Endodermal cell (in vitro differentiated cells): Measurements from ENCODE around the gene HSPG2. TPM values are rescaled to one million over a fixed set of nuclear protein-coding genes. Genes with fewer than 3 reads are reported as not detected.

Experiments
- DNase-seq: peaks from one replicate; pipeline ENCODE4 v3.0.0-alpha.2; 2017
- H3K27ac ChIP-seq: 2 replicates; pipeline ENCODE4 v1.5.1; 2013; ENCODE audit warnings: mild to moderate bottlenecking, low read depth, low read length, moderate library complexity
- H3K27me3 ChIP-seq: 2 replicates; pipeline ENCODE4 v1.6.1; 2013; ENCODE audit warnings: mild to moderate bottlenecking, low read length, moderate library complexity; ENCODE audit not compliant: insufficient read depth, control insufficient read depth, poor library complexity, severe bottlenecking
- H3K36me3 ChIP-seq: 2 replicates; pipeline ENCODE4 v1.7.0; 2013; ENCODE audit warnings: mild to moderate bottlenecking, low read length, moderate library complexity; ENCODE audit not compliant: control insufficient read depth, insufficient read depth
- H3K4me1 ChIP-seq: one replicate; pipeline ENCODE4 v1.7.0; 2013; ENCODE audit warnings: low read length; ENCODE audit not compliant: control insufficient read depth, insufficient read depth
- H3K4me3 ChIP-seq: 2 replicates; pipeline ENCODE4 v1.5.1; 2013; ENCODE audit warnings: mild to moderate bottlenecking, low read length, moderate library complexity
- H3K9ac ChIP-seq: 2 replicates; pipeline ENCODE4 v1.6.1; 2013; ENCODE audit warnings: mild to moderate bottlenecking, low read length, moderate library complexity; ENCODE audit not compliant: poor library complexity, severe bottlenecking; ENCODE audit errors: extremely low read depth
- H3K9me3 ChIP-seq: 2 replicates; pipeline ENCODE4 v1.6.1; 2013; ENCODE audit warnings: mild to moderate bottlenecking, low read length, moderate library complexity; ENCODE audit not compliant: control insufficient read depth
- H3K27ac Mint-ChIP-seq: 2 replicates; pipeline ENCODE4 v1.8.0; 2020; ENCODE audit warnings: mixed read lengths
- H3K27me3 Mint-ChIP-seq: 2 replicates; pipeline ENCODE4 v1.8.0; 2021; ENCODE audit warnings: mild to moderate bottlenecking, mixed read lengths; ENCODE audit not compliant: insufficient read depth
- H3K36me3 Mint-ChIP-seq: 2 replicates; pipeline ENCODE4 v1.8.0; 2020; ENCODE audit warnings: low read depth, mixed read lengths
- H3K4me1 Mint-ChIP-seq: 2 replicates; pipeline ENCODE4 v1.8.0; 2020; ENCODE audit warnings: mixed read lengths
- H3K4me3 Mint-ChIP-seq: 2 replicates; pipeline ENCODE4 v1.8.0; 2020; ENCODE audit warnings: mild to moderate bottlenecking, moderate library complexity, mixed read lengths
- H3K9me3 Mint-ChIP-seq: 2 replicates; pipeline ENCODE4 v1.8.0; 2020; ENCODE audit warnings: mild to moderate bottlenecking, mixed read lengths
- CTCF ChIP-seq: fragments of 200-600 bp; sonication (generic); conservative IDR thresholded peaks from 2 replicates; pipeline ENCODE4 v1.5.0; 2021; ENCODE audit warnings: antibody characterized with exemption, mild to moderate bottlenecking
- WGBS, 2 experiments: methylation state at CpG; one replicate each; pipeline versions ENCODE4 v1.1.5 to v1.1.7; 2013; ENCODE audit warnings: missing lambda C conversion rate in 2 of 2, mixed read lengths in 1 of 2; ENCODE audit not compliant: insufficient coverage in 1 of 2, insufficient read length in 1 of 2; 5-methylcytosine and 5-hydroxymethylcytosine counted together
- total RNA-seq, 2 donors: library from RNA; stranded (reverse); fragmentation: NEBNext Ultra II Directional in 1 of 2; extraction: Animal tissue kit (Norgen Biotek cat#: 25700) in 1 of 2; gene quantifications; 2 replicates in 1 of 2; 3 replicates in 1 of 2; pipeline ENCODE4 v1.2.1, GENCODE V29; 2021

HSPG2 gene
- total RNA-seq, 2 donors from 2014 or later = 222 to 227 TPM

GRCh38 chr1:21913258-21913657 lies 23.9 kb downstream of the HSPG2 start:
- no peak overlapping the region for H3K27ac Mint-ChIP-seq
- no peaks in the 10 kb centered on the region for H3K27me3 Mint-ChIP-seq
- Histone ChIP-seq H3K4me1 (peaks cover 25% of the 10 kb centered on the region), H3K27me3 (no peaks in the 10 kb centered on the region), H3K9ac (no peak overlapping the region), H3K36me3 (peaks cover 17% of the 10 kb centered on the region), H3K4me3 (no peak overlapping the region), H3K9me3 (no peaks in the 10 kb centered on the region), H3K27ac (no peak overlapping the region)
- no peaks in the 10 kb centered on the region for H3K9me3 Mint-ChIP-seq
- no peak for TF ChIP-seq CTCF
- peaks cover 31% of the 10 kb centered on the region for H3K4me1 Mint-ChIP-seq
- peak; percentile 86 for DNase-seq
- WGBS, 2 experiments = 59 to 64% methylated on average over 6 to 8 of the region's 8 CpGs
- no peak overlapping the region for H3K4me3 Mint-ChIP-seq
- H3K36me3 Mint-ChIP-seq = peaks cover 15% of the 10 kb centered on the region

GRCh38 chr1:21912038-21912758 lies 24.9 kb downstream of the HSPG2 start:
- H3K4me3 Mint-ChIP-seq = no peak overlapping the region

GRCh38 chr1:21911205-21912001 lies 25.7 kb downstream of the HSPG2 start:
- DNase-seq = no peak
- no peak for TF ChIP-seq CTCF
- Mint-ChIP-seq H3K27me3 (no peaks in the 10 kb centered on the region), H3K36me3 (peaks cover 4% of the 10 kb centered on the region), H3K9me3 (no peaks in the 10 kb centered on the region), H3K27ac (peak overlapping the region; percentile 92), H3K4me3 (no peak overlapping the region), H3K4me1 (peaks cover 31% of the 10 kb centered on the region)
- Histone ChIP-seq H3K27ac (peak overlapping the region; percentile 70), H3K4me1 (peaks cover 25% of the 10 kb centered on the region), H3K9ac (peak overlapping the region; percentile 47), H3K4me3 (no peak overlapping the region), H3K9me3 (no peaks in the 10 kb centered on the region), H3K36me3 (peaks cover 7% of the 10 kb centered on the region), H3K27me3 (no peaks in the 10 kb centered on the region)
- WGBS, 2 experiments = 71% methylated on average over 10 of the region's 10 CpGs; no CpG with 5 or more reads in 1 of the 2 experiments

More at GRCh38 chr1:21912038-21912758, 24.9 kb downstream of the HSPG2 start:
- WGBS, 2 experiments = 94 to 97% methylated on average over 6 to 8 of the region's 9 CpGs
- Histone ChIP-seq H3K4me1 (peaks cover 25% of the 10 kb centered on the region), H3K9me3 (no peaks in the 10 kb centered on the region), H3K9ac (no peak overlapping the region), H3K27ac (peak overlapping the region; percentile 70), H3K36me3 (peaks cover 10% of the 10 kb centered on the region), H3K27me3 (no peaks in the 10 kb centered on the region), H3K4me3 (no peak overlapping the region)
- no peak for DNase-seq
- Mint-ChIP-seq H3K9me3 (no peaks in the 10 kb centered on the region), H3K4me1 (peaks cover 31% of the 10 kb centered on the region), H3K27ac (peak overlapping the region; percentile 16), H3K36me3 (peaks cover 8% of the 10 kb centered on the region), H3K27me3 (no peaks in the 10 kb centered on the region)
- TF ChIP-seq CTCF = no peak
